Karpas-422 (cell line): Measurements from ENCODE around the gene MEGF9. TPM values are rescaled to one million over a fixed set of nuclear protein-coding genes. Genes with fewer than 3 reads are reported as not detected.
A peak's percentile ranks its signal among the peaks of the same experiment; 100 is the strongest.

Source experiments
- DNase-seq: peaks from one replicate; pipeline ENCODE4 v3.0.0-alpha.2; 2015
- H2AFZ ChIP-seq: fragments of 200-600 bp; sonication (generic); 2 replicates; pipeline ENCODE4 v1.6.1; 2014; ENCODE audit warnings: antibody characterized with exemption, low read length, mixed read lengths
- H3K27ac ChIP-seq: fragments of 200-600 bp; sonication (generic); 2 replicates; pipeline ENCODE4 v1.5.1; 2014; ENCODE audit warnings: mild to moderate bottlenecking, low read length, moderate library complexity
- H3K27me3 ChIP-seq: fragments of 200-600 bp; sonication (generic); 2 replicates; pipeline ENCODE4 v1.6.1; 2014; ENCODE audit warnings: low read length, mixed read lengths
- H3K36me3 ChIP-seq: fragments of 200-600 bp; sonication (generic); 2 replicates; pipeline ENCODE4 v1.6.1; 2014; ENCODE audit warnings: low read length, mixed read lengths; ENCODE audit not compliant: insufficient read depth
- H3K4me1 ChIP-seq: fragments of 200-600 bp; sonication (generic); 2 replicates; pipeline ENCODE4 v1.6.1; 2014; ENCODE audit warnings: mild to moderate bottlenecking, low read length, mixed read lengths
- H3K4me2 ChIP-seq: fragments of 200-600 bp; sonication (generic); 2 replicates; pipeline ENCODE4 v1.6.1; 2014; ENCODE audit warnings: low read length, low read depth, mild to moderate bottlenecking; ENCODE audit not compliant: poor library complexity, severe bottlenecking
- H3K4me3 ChIP-seq: fragments of 200-600 bp; sonication (generic); 2 replicates; pipeline ENCODE4 v1.5.1; 2014; ENCODE audit warnings: mild to moderate bottlenecking, antibody characterized with exemption, low read length, mixed read lengths
- H3K79me2 ChIP-seq: fragments of 200-600 bp; sonication (generic); 2 replicates; pipeline ENCODE4 v1.6.1; 2014; ENCODE audit warnings: mild to moderate bottlenecking, low read length, mixed read lengths
- H3K9ac ChIP-seq: fragments of 200-600 bp; sonication (generic); 2 replicates; pipeline ENCODE4 v1.6.0; 2014; ENCODE audit warnings: low read length
- H3K9me2 ChIP-seq: fragments of 200-600 bp; sonication (generic), shearing (Covaris generic); replicated peaks from 2 replicates; pipeline ENCODE4 v1.6.0; 2014; ENCODE audit warnings: mild to moderate bottlenecking, low read length, moderate library complexity; ENCODE audit not compliant: insufficient read depth
- H3K9me3 ChIP-seq: fragments of 300-700, 200-600 bp; sonication (generic); 2 replicates; pipeline ENCODE4 v1.6.1; 2014; ENCODE audit warnings: low read length, mixed read lengths
- H4K20me1 ChIP-seq: fragments of 200-600 bp; sonication (generic); 2 replicates; pipeline ENCODE4 v1.6.1; 2014; ENCODE audit warnings: mild to moderate bottlenecking, antibody characterized with exemption, low read length, low read depth; ENCODE audit not compliant: insufficient read depth
- total RNA-seq: library from RNA; depleted of rRNA; stranded (reverse); fragments of >200 nt; shearing (Covaris generic); gene quantifications from 2 replicates; pipeline ENCODE4 v1.2.3, GENCODE V29; 2014; ENCODE audit warnings: low replicate concordance

MEGF9 gene
- total RNA-seq, 1 experiment from 2014 or later, result 86.6 TPM

DNA sequence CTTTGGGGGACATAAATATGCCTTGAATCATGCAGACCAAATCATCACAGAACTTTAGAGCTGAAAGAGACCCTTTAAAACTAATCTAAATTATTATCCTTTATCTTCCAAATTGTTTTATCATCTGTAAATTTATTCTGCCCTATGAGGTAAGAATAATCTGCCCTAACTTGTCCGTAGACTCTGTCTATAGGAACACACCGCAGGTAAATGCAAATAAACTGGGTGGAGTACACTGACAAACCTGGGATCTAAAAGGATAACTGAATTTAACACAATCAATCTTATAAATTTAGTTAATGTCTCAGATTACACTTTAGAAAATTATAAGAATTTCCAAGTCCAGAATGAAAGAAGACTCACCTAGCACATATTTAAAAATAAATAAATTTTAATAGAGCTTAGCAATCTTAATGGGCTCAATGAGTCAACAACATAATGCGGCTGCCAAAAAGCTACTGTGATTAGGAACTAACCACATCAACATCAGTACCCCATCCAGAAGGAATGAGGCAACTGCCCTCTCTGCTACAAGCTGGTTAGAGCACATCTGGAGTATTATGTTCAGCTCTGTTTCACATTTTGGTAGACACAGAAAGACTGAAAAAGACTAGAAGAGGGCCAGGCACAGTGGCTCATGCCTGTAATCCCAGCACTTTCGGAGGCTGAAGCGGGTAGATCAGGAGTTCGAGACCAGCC is 5.6 kb downstream of the MEGF9 start:
- H3K36me3 ChIP-seq, result peaks cover 83% of the 10 kb centered on the region
- H3K27me3 ChIP-seq, result no peaks in the 10 kb centered on the region
- H3K4me2 ChIP-seq, result peak overlapping the region; percentile 85
- H3K4me3 ChIP-seq, result peak overlapping the region; percentile 21; the same call in 1 of the 2 replicates
- peaks cover 49% of the 10 kb centered on the region for H4K20me1 ChIP-seq
- peaks cover 100% of the 10 kb centered on the region for H3K79me2 ChIP-seq
- no peaks in the 10 kb centered on the region for H3K9me3 ChIP-seq
- peak overlapping the region; percentile 16; the same call in 1 of the 2 replicates for H3K27ac ChIP-seq
- H3K9me2 ChIP-seq, result no peaks in the 10 kb centered on the region
- H3K4me1 ChIP-seq, result peaks cover 83% of the 10 kb centered on the region
- no peak overlapping the region for H2AFZ ChIP-seq
- DNase-seq, result no peak
- no peak overlapping the region for H3K9ac ChIP-seq

- Histone ChIP-seq H3K9me3 (no peaks in the 10 kb centered on the region), H4K20me1 (peaks cover 49% of the 10 kb centered on the region), H3K27me3 (no peaks in the 10 kb centered on the region), H3K9ac (no peak overlapping the region), H3K79me2 (peaks cover 100% of the 10 kb centered on the region), H3K4me2 (peak overlapping the region; percentile 85), H3K4me3 (peak overlapping the region; percentile 16; the same call in 1 of the 2 replicates), H3K36me3 (peaks cover 86% of the 10 kb centered on the region), H2AFZ (no peak overlapping the region), H3K27ac (peak overlapping the region; percentile 67), H3K9me2 (no peaks in the 10 kb centered on the region), H3K4me1 (peaks cover 96% of the 10 kb centered on the region)
- no peak for DNase-seq
Observed at GRCh38 chr9:120707170-120707569, 7.1 kb downstream of the MEGF9 start.

DNA sequence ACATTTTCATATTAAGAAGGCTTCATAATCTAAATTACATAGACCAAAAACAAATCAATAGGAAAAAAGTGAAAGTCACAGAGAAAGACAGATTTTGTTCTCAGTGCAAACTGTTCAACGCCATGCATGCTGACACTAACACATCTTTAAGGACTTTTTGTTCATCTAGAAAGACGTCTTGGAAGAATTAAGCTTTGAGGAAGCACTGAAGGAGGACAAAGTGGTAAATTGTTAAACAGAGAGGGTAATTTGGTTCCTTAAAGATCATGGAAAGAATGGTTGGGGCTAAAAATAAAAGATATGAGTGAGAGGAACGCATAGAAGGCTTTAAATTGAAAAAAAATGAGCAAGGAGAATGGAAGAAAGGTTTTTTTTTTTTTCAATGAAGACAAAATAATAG is 9.1 kb downstream of the MEGF9 start:
- Histone ChIP-seq H3K9ac (no peak overlapping the region), H3K27ac (peak overlapping the region; percentile 67), H3K9me3 (no peaks in the 10 kb centered on the region), H4K20me1 (peaks cover 37% of the 10 kb centered on the region), H3K9me2 (no peaks in the 10 kb centered on the region), H2AFZ (no peak overlapping the region), H3K4me1 (peaks cover 92% of the 10 kb centered on the region), H3K36me3 (peaks cover 81% of the 10 kb centered on the region), H3K79me2 (peaks cover 97% of the 10 kb centered on the region), H3K27me3 (no peaks in the 10 kb centered on the region), H3K4me3 (no peak overlapping the region), H3K4me2 (peak overlapping the region; percentile 85)
- DNase-seq, result no peak

DNA sequence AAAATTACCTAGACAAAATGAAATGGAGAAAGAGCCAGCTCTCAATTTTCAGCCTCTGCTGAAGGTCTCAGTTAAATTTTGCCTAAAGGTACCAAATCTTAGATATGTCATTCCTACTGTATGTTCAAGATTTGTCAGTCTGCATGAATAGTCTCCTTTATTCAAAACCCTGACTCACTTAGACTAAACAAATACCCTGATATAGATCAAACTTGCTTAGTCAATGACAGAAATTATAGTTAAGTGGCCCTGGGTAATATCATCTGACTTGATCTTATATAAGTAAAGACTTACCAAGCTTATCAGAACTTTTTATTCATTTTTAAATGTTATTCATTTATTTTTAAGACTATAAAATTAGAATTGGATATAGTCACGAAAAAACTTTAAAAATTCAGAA is 12.2 kb downstream of the MEGF9 start:
- Histone ChIP-seq H4K20me1 (peaks cover 29% of the 10 kb centered on the region), H3K36me3 (peaks cover 79% of the 10 kb centered on the region), H3K27me3 (no peaks in the 10 kb centered on the region), H3K9ac (no peak overlapping the region), H3K79me2 (peaks cover 97% of the 10 kb centered on the region), H3K4me3 (no peak overlapping the region), H2AFZ (no peak overlapping the region), H3K27ac (peak overlapping the region; percentile 25), H3K4me1 (peaks cover 92% of the 10 kb centered on the region), H3K9me3 (no peaks in the 10 kb centered on the region), H3K4me2 (no peak overlapping the region), H3K9me2 (no peaks in the 10 kb centered on the region)
- no peak for DNase-seq

DNA sequence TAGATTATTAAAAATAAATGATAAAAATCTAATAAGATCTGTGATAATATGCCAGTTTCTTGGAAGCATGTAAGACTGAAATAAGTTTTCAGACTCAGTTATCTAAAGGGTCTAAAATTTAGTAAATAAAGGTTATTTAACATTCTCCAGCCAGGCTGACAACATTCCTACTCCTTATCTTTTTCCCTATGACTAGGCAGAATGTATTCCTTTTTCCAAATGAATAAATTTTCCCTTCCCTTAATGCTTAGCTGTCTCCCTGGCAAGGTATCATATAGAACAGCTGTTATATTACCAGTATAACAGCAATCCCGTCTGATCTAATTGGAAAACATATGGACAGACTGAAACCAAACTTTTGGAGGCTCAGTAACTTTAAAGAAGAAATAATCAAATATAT is 13.0 kb downstream of the MEGF9 start:
- Histone ChIP-seq H3K36me3 (peaks cover 71% of the 10 kb centered on the region), H4K20me1 (peaks cover 28% of the 10 kb centered on the region), H3K4me3 (no peak overlapping the region), H3K9me2 (no peaks in the 10 kb centered on the region), H3K27ac (peak overlapping the region; percentile 51), H3K27me3 (no peaks in the 10 kb centered on the region), H3K9me3 (no peaks in the 10 kb centered on the region), H3K4me1 (peaks cover 92% of the 10 kb centered on the region), H2AFZ (no peak overlapping the region), H3K9ac (no peak overlapping the region), H3K79me2 (peaks cover 97% of the 10 kb centered on the region), H3K4me2 (peak overlapping the region; percentile 6)
- DNase-seq, result no peak

- H3K4me1 ChIP-seq, result peaks cover 96% of the 10 kb centered on the region
- peaks cover 26% of the 10 kb centered on the region for H4K20me1 ChIP-seq
- peak overlapping the region; percentile 49 for H3K9ac ChIP-seq
- peaks cover 97% of the 10 kb centered on the region for H3K79me2 ChIP-seq
- no peaks in the 10 kb centered on the region for H3K9me2 ChIP-seq
- no peaks in the 10 kb centered on the region for H3K9me3 ChIP-seq
- H3K4me3 ChIP-seq, result peak overlapping the region; percentile 44
- no peaks in the 10 kb centered on the region for H3K27me3 ChIP-seq
- peak overlapping the region; percentile 61 for H3K4me2 ChIP-seq
- peaks cover 66% of the 10 kb centered on the region for H3K36me3 ChIP-seq
- peak overlapping the region; percentile 92 for H3K27ac ChIP-seq
- DNase-seq, result no peak
- H2AFZ ChIP-seq, result no peak overlapping the region
Observed at GRCh38 chr9:120698766-120699165, 15.5 kb downstream of the MEGF9 start.

- Histone ChIP-seq H3K79me2 (peaks cover 97% of the 10 kb centered on the region), H3K4me1 (peaks cover 96% of the 10 kb centered on the region), H4K20me1 (peaks cover 29% of the 10 kb centered on the region)
Observed at GRCh38 chr9:120697448-120697847, 16.8 kb downstream of the MEGF9 start.

DNA sequence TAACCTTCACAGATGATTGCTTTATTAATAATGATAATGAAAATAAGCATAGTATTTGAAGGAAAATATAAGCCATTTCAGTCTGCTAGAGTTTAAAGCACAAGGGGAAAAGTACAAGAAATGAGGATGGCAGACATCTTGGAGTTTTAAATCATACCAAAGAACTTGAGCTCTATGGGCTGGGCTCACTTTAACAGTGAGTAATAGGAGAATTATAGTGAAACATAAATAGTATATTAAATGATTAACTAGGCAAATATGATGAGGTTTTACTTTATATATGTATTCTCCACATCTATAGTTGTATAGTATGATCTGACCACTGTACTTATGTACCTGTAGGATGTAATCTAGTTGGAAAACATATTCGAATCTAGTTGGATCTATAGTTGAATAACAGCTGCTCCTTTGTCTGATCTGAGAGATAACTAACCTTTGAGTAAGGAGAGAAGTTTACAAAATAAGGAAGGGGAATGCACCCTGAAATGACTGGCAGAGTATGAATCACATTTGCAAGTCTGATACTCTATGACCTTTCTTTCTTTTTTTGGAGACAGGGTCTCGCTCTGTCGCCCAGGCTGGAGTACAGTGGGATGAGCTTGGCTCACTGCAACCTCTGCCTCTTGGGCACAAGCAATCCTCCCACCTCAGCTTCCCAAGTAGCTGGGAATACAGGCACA is 17.6 kb downstream of the MEGF9 start:
- peaks cover 29% of the 10 kb centered on the region for H4K20me1 ChIP-seq
- H2AFZ ChIP-seq, result no peak overlapping the region
- no peaks in the 10 kb centered on the region for H3K9me3 ChIP-seq
- H3K36me3 ChIP-seq, result peaks cover 70% of the 10 kb centered on the region
- peak overlapping the region; percentile 92 for H3K27ac ChIP-seq
- peak overlapping the region; percentile 61 for H3K4me2 ChIP-seq
- peaks cover 98% of the 10 kb centered on the region for H3K4me1 ChIP-seq
- H3K9me2 ChIP-seq, result no peaks in the 10 kb centered on the region
- DNase-seq, result no peak
- H3K9ac ChIP-seq, result peak overlapping the region; percentile 49; the same call in 1 of the 2 replicates
- H3K79me2 ChIP-seq, result peaks cover 99% of the 10 kb centered on the region
- H3K27me3 ChIP-seq, result no peaks in the 10 kb centered on the region
- peak overlapping the region; percentile 44 for H3K4me3 ChIP-seq

More at GRCh38 chr9:120697448-120697847, 16.8 kb downstream of the MEGF9 start:
- peak overlapping the region; percentile 92 for H3K27ac ChIP-seq
- peak overlapping the region; percentile 49 for H3K9ac ChIP-seq
- H3K9me3 ChIP-seq, result no peaks in the 10 kb centered on the region
- no peaks in the 10 kb centered on the region for H3K27me3 ChIP-seq
- DNase-seq, result no peak
- H3K4me3 ChIP-seq, result peak overlapping the region; percentile 44; the same call in 1 of the 2 replicates
- no peak overlapping the region for H2AFZ ChIP-seq
- peak overlapping the region; percentile 61 for H3K4me2 ChIP-seq
- no peaks in the 10 kb centered on the region for H3K9me2 ChIP-seq
- peaks cover 68% of the 10 kb centered on the region for H3K36me3 ChIP-seq
